Right lobe of liver (tissue), 4 donors: ENCODE results near the gene ZNF391.

ENCODE experiments used
- POLR2A ChIP-seq: fragments of 450-650 bp; IDR thresholded peaks from one replicate; pipeline ENCODE4 v1.6.1; 2017; ENCODE audit warnings: antibody characterized with exemption, mild to moderate bottlenecking
- TF ChIP-seq, protein P1 (sequence below), 4 donors: fragments of 200-600 bp in 3 of 4; fragments of 450-650 bp in 1 of 4; IDR thresholded peaks; one replicate each; pipeline versions ENCODE4 v1.5.1 to v1.8.0; 2016 to 2022; ENCODE audit warnings: antibody characterized with exemption in 4 of 4, mild to moderate bottlenecking in 2 of 4
- donor health status: DM: no; HTN: no; CAD: no.
- donor health status: DM: no; HTN: no; CAD: no.
- donor health status: DM: no; HTN: yes; CAD: no.

GRCh38 chr6:27407153-27407814 lies 18.7 kb downstream of the ZNF391 start:
- TF ChIP-seq, protein P1, sequence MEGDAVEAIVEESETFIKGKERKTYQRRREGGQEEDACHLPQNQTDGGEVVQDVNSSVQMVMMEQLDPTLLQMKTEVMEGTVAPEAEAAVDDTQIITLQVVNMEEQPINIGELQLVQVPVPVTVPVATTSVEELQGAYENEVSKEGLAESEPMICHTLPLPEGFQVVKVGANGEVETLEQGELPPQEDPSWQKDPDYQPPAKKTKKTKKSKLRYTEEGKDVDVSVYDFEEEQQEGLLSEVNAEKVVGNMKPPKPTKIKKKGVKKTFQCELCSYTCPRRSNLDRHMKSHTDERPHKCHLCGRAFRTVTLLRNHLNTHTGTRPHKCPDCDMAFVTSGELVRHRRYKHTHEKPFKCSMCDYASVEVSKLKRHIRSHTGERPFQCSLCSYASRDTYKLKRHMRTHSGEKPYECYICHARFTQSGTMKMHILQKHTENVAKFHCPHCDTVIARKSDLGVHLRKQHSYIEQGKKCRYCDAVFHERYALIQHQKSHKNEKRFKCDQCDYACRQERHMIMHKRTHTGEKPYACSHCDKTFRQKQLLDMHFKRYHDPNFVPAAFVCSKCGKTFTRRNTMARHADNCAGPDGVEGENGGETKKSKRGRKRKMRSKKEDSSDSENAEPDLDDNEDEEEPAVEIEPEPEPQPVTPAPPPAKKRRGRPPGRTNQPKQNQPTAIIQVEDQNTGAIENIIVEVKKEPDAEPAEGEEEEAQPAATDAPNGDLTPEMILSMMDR (IDR thresholded peaks at IDR 0.05) = no peak
- TF ChIP-seq POLR2A = no peak
